ENCODE data around the gene LRP1. TPM values are rescaled to one million over a fixed set of nuclear protein-coding genes. Genes with fewer than 3 reads are reported as not detected.

Gene LRP1
- total and polyA plus RNA-seq, 2 of the 13 experiments (the other 11 are each of a cell fraction or from before 2014, with no cell fraction given), result 14.7 to 30.8 TPM

DNA sequence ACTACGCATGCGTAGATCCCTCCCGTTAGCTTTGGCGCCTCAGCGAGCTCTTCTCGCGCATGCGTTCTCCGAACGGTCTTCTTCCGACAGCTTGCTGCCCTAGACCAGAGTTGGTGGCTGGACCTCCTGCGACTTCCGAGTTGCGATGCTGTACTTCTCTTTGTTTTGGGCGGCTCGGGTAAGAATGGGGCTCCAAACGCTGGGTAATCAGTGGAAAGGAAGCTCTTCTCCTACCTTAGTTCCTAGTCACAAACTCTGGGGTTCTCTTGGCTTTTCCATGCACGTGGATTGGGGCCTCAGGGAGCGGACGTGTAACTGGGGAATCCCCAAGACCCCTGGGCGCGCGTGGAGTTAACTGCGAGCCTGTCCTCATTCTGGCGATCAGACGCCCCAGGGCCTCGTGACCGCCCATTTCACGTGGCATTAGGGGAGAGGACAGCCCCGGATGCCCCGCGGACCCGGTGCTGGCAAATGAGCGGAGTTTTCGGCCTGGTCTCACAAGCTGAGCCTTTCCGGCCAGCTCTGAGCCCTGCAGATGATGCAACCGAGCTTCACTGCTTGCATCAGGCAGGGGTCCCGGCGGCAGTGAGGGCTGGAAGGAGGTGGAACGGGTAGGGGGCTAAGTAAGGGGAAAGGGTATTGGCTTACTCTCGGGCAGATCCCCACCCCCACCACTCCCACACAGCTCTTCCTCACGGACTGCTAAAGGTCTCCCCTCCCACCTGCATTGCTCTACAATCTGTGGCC, 101.5 kb downstream of the LRP1 start, which contains the start of gene SHMT2 (continued):
- TF ChIP-seq, protein P1, sequence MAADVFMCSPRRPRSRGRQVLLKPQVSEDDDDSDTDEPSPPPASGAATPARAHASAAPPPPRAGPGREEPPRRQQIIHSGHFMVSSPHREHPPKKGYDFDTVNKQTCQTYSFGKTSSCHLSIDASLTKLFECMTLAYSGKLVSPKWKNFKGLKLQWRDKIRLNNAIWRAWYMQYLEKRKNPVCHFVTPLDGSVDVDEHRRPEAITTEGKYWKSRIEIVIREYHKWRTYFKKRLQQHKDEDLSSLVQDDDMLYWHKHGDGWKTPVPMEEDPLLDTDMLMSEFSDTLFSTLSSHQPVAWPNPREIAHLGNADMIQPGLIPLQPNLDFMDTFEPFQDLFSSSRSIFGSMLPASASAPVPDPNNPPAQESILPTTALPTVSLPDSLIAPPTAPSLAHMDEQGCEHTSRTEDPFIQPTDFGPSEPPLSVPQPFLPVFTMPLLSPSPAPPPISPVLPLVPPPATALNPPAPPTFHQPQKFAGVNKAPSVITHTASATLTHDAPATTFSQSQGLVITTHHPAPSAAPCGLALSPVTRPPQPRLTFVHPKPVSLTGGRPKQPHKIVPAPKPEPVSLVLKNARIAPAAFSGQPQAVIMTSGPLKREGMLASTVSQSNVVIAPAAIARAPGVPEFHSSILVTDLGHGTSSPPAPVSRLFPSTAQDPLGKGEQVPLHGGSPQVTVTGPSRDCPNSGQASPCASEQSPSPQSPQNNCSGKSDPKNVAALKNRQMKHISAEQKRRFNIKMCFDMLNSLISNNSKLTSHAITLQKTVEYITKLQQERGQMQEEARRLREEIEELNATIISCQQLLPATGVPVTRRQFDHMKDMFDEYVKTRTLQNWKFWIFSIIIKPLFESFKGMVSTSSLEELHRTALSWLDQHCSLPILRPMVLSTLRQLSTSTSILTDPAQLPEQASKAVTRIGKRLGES (CRISPR knock-in tag; IDR thresholded peaks at IDR 0.05; ENCODE audit: borderline replicate concordance), result no peak
- TF ChIP-seq HNRNPK (IDR thresholded peaks at IDR 0.05; ENCODE audit: low read depth, low read length, poor library complexity, severe bottlenecking), result peak; percentile 47
- TF ChIP-seq CC2D1A (CRISPR knock-in tag; IDR thresholded peaks at IDR 0.05), result 0 out of 2 replicates have a peak, but pooled peaks have one; percentile 67
- no peak for TF ChIP-seq ZNF282 (IDR thresholded peaks at IDR 0.05; ENCODE audit: partially characterized antibody)
- TF ChIP-seq ZNF564 (CRISPR knock-in tag; IDR thresholded peaks at IDR 0.05), result peak; percentile 62; the same call in 1 of the 2 replicates
- TF ChIP-seq NFIB (CRISPR knock-in tag; IDR thresholded peaks at IDR 0.05; ENCODE audit: borderline replicate concordance), result no peak
- no peak for TF ChIP-seq ZNF264 (CRISPR knock-in tag; IDR thresholded peaks at IDR 0.05)
- TF ChIP-seq, protein P2, sequence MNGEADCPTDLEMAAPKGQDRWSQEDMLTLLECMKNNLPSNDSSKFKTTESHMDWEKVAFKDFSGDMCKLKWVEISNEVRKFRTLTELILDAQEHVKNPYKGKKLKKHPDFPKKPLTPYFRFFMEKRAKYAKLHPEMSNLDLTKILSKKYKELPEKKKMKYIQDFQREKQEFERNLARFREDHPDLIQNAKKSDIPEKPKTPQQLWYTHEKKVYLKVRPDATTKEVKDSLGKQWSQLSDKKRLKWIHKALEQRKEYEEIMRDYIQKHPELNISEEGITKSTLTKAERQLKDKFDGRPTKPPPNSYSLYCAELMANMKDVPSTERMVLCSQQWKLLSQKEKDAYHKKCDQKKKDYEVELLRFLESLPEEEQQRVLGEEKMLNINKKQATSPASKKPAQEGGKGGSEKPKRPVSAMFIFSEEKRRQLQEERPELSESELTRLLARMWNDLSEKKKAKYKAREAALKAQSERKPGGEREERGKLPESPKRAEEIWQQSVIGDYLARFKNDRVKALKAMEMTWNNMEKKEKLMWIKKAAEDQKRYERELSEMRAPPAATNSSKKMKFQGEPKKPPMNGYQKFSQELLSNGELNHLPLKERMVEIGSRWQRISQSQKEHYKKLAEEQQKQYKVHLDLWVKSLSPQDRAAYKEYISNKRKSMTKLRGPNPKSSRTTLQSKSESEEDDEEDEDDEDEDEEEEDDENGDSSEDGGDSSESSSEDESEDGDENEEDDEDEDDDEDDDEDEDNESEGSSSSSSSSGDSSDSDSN (CRISPR knock-in tag; IDR thresholded peaks at IDR 0.05), result peak; percentile 74
- TF ChIP-seq HDAC1 (CRISPR knock-in tag; IDR thresholded peaks at IDR 0.05), result peak; percentile 74; the same call in 1 of the 2 replicates
- TF ChIP-seq SRF (IDR thresholded peaks at IDR 0.05; ENCODE audit: low read depth, low read length), result no peak
- no peak for TF ChIP-seq MIER3 (CRISPR knock-in tag; IDR thresholded peaks at IDR 0.05; ENCODE audit: borderline replicate concordance)
- no peak for TF ChIP-seq TOE1 (CRISPR knock-in tag; IDR thresholded peaks at IDR 0.05)
- TF ChIP-seq, protein P3, sequence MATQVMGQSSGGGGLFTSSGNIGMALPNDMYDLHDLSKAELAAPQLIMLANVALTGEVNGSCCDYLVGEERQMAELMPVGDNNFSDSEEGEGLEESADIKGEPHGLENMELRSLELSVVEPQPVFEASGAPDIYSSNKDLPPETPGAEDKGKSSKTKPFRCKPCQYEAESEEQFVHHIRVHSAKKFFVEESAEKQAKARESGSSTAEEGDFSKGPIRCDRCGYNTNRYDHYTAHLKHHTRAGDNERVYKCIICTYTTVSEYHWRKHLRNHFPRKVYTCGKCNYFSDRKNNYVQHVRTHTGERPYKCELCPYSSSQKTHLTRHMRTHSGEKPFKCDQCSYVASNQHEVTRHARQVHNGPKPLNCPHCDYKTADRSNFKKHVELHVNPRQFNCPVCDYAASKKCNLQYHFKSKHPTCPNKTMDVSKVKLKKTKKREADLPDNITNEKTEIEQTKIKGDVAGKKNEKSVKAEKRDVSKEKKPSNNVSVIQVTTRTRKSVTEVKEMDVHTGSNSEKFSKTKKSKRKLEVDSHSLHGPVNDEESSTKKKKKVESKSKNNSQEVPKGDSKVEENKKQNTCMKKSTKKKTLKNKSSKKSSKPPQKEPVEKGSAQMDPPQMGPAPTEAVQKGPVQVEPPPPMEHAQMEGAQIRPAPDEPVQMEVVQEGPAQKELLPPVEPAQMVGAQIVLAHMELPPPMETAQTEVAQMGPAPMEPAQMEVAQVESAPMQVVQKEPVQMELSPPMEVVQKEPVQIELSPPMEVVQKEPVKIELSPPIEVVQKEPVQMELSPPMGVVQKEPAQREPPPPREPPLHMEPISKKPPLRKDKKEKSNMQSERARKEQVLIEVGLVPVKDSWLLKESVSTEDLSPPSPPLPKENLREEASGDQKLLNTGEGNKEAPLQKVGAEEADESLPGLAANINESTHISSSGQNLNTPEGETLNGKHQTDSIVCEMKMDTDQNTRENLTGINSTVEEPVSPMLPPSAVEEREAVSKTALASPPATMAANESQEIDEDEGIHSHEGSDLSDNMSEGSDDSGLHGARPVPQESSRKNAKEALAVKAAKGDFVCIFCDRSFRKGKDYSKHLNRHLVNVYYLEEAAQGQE (IDR thresholded peaks at IDR 0.05; ENCODE audit: borderline replicate concordance in 1 of 2, low read depth in 1 of 2, low read length in 2 of 2), result no peak
- no peak for TF ChIP-seq ZNF17 (CRISPR knock-in tag; IDR thresholded peaks at IDR 0.05)
- TF ChIP-seq ZNF672 (CRISPR knock-in tag; IDR thresholded peaks at IDR 0.05), result no peak
- TF ChIP-seq, protein P4, sequence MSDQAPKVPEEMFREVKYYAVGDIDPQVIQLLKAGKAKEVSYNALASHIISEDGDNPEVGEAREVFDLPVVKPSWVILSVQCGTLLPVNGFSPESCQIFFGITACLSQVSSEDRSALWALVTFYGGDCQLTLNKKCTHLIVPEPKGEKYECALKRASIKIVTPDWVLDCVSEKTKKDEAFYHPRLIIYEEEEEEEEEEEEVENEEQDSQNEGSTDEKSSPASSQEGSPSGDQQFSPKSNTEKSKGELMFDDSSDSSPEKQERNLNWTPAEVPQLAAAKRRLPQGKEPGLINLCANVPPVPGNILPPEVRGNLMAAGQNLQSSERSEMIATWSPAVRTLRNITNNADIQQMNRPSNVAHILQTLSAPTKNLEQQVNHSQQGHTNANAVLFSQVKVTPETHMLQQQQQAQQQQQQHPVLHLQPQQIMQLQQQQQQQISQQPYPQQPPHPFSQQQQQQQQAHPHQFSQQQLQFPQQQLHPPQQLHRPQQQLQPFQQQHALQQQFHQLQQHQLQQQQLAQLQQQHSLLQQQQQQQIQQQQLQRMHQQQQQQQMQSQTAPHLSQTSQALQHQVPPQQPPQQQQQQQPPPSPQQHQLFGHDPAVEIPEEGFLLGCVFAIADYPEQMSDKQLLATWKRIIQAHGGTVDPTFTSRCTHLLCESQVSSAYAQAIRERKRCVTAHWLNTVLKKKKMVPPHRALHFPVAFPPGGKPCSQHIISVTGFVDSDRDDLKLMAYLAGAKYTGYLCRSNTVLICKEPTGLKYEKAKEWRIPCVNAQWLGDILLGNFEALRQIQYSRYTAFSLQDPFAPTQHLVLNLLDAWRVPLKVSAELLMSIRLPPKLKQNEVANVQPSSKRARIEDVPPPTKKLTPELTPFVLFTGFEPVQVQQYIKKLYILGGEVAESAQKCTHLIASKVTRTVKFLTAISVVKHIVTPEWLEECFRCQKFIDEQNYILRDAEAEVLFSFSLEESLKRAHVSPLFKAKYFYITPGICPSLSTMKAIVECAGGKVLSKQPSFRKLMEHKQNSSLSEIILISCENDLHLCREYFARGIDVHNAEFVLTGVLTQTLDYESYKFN (CRISPR knock-in tag; conservative IDR thresholded peaks at IDR 0.05), result no peak

Measured in HepG2 (cell line).